ENCODE results near the gene TENM3.
A peak's percentile ranks its signal among the peaks of the same experiment; 100 is the strongest.

TENM3 gene

DNA sequence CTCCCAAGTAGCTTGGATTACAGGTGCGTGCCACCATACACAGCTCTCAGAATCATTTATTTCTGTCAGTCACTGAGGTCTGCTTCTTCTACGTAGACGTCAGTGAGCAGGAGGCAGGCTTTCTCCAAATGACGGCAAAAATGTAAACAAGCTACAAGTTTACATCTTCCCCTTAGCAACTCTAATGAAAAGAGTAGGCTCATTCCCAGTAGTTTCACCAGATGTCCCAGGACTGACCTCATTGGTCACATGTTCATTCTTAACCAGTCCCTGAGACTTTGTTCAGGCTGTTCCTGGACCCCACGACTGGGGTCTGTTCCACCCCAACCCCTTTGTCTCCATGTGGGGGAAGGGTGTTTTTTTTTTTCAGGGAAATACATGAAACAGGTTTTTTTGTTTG lies 67.1 kb downstream of the TENM3 start:
- Histone ChIP-seq H3K9me3 (ENCODE audit: control insufficient read depth in 2 of 2, low read length in 2 of 2) (peaks cover 3% of the 10 kb centered on the region in 2 donors), H3K4me3 (ENCODE audit: low read length in 2 of 2) (no peak overlapping the region), H3K4me1 (ENCODE audit: control insufficient read depth, insufficient read depth, low read length) (no peaks in the 10 kb centered on the region), H3K36me3 (ENCODE audit: control insufficient read depth in 2 of 2, insufficient read depth in 2 of 2, low read length in 2 of 2) (no peaks in the 10 kb centered on the region), H3K27ac (ENCODE audit: low read length) (no peak overlapping the region), H3K27me3 (ENCODE audit: control insufficient read depth in 1 of 2, insufficient read depth in 2 of 2, low read length in 2 of 2) (peaks cover 0 to 2% of the 10 kb centered on the region in 2 donors), H3K9ac (ENCODE audit: low read length in 2 of 2) (no peak overlapping the region)

DNA sequence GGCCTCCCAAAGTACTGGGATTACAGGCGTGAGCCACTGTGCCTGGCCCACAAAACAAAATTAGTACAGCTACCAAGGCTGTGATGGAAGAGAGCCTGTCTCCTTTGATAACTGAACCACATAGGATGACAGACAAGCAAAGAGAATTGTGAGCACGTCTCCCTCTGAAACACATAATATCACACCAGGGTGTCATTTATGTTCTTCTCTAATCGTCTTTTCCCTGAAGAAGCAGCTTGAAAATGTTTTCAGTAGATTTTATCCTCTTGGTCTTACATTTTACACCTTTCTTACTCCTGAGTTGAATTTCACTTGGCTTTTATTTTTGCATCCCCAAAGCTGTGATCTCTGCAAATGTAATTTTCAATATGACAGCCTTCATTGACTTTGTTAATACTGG lies 67.8 kb downstream of the TENM3 start:
- peaks cover 3% of the 10 kb centered on the region in 2 donors for H3K9me3 ChIP-seq (ENCODE audit: control insufficient read depth in 2 of 2, low read length in 2 of 2)
- H3K4me3 ChIP-seq (ENCODE audit: low read length in 2 of 2), result no peak overlapping the region
- H3K9ac ChIP-seq (ENCODE audit: low read length in 2 of 2), result no peak overlapping the region
- no peaks in the 10 kb centered on the region for H3K4me1 ChIP-seq (ENCODE audit: control insufficient read depth, insufficient read depth, low read length)
- H3K27ac ChIP-seq (ENCODE audit: low read length), result no peak overlapping the region
- no peaks in the 10 kb centered on the region for H3K36me3 ChIP-seq (ENCODE audit: control insufficient read depth in 2 of 2, insufficient read depth in 2 of 2, low read length in 2 of 2)
- peaks cover 0 to 2% of the 10 kb centered on the region in 2 donors for H3K27me3 ChIP-seq (ENCODE audit: control insufficient read depth in 1 of 2, insufficient read depth in 2 of 2, low read length in 2 of 2)

DNA sequence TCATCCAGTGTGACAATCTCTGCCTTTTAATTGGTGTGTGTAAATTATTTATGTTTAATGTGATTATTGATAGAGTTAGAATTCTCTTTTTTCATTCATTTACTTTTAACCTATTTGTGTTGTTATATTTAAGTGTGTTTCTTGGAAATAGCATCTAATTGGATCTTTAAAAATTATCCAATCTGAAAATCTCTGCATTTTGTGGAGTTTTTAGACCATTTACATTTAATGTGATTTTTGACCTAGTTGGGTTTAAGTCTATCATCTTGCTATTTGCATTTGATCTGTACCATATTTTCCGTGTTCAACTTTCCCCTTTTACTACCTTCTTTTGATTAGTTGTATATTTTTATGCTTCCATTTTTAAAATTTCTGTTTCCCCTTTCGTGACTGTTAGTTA lies 71.3 kb downstream of the TENM3 start:
- Histone ChIP-seq H3K27me3 (ENCODE audit: control insufficient read depth in 1 of 2, insufficient read depth in 2 of 2, low read length in 2 of 2) (no peaks in the 10 kb centered on the region), H3K27ac (ENCODE audit: low read length) (no peak overlapping the region), H3K9me3 (ENCODE audit: control insufficient read depth in 2 of 2, low read length in 2 of 2) (peaks cover 3% of the 10 kb centered on the region in 2 donors), H3K9ac (ENCODE audit: low read length in 2 of 2) (no peak overlapping the region), H3K4me3 (ENCODE audit: low read length in 2 of 2) (no peak overlapping the region), H3K4me1 (ENCODE audit: control insufficient read depth, insufficient read depth, low read length) (no peaks in the 10 kb centered on the region), H3K36me3 (ENCODE audit: control insufficient read depth in 2 of 2, insufficient read depth in 2 of 2, low read length in 2 of 2) (no peaks in the 10 kb centered on the region)

GRCh38 chr4:182318256-182318655 lies 75.1 kb downstream of the TENM3 start:
- no peak overlapping the region for H3K4me3 ChIP-seq (ENCODE audit: low read length in 2 of 2)

GRCh38 chr4:182320092-182320491 lies 76.9 kb downstream of the TENM3 start:
- H3K36me3 ChIP-seq (ENCODE audit: control insufficient read depth in 2 of 2, insufficient read depth in 2 of 2, low read length in 2 of 2), result no peaks in the 10 kb centered on the region
- H3K4me1 ChIP-seq (ENCODE audit: control insufficient read depth, insufficient read depth, low read length), result no peaks in the 10 kb centered on the region
- no peak overlapping the region for H3K4me3 ChIP-seq (ENCODE audit: low read length in 2 of 2)
- H3K27me3 ChIP-seq (ENCODE audit: control insufficient read depth in 1 of 2, insufficient read depth in 2 of 2, low read length in 2 of 2), result no peaks in the 10 kb centered on the region
- no peak overlapping the region for H3K9ac ChIP-seq (ENCODE audit: low read length in 2 of 2)
- H3K9me3 ChIP-seq (ENCODE audit: control insufficient read depth in 2 of 2, low read length in 2 of 2), result no peaks in the 10 kb centered on the region
- no peak overlapping the region for H3K27ac ChIP-seq (ENCODE audit: low read length)

More at GRCh38 chr4:182318256-182318655, 75.1 kb downstream of the TENM3 start:
- no peaks in the 10 kb centered on the region for H3K4me1 ChIP-seq (ENCODE audit: control insufficient read depth, insufficient read depth, low read length)
- H3K9me3 ChIP-seq (ENCODE audit: control insufficient read depth in 2 of 2, low read length in 2 of 2), result peaks cover 3% of the 10 kb centered on the region in 2 donors
- no peak overlapping the region for H3K9ac ChIP-seq (ENCODE audit: low read length in 2 of 2)
- no peaks in the 10 kb centered on the region for H3K36me3 ChIP-seq (ENCODE audit: control insufficient read depth in 2 of 2, insufficient read depth in 2 of 2, low read length in 2 of 2)
- no peaks in the 10 kb centered on the region for H3K27me3 ChIP-seq (ENCODE audit: control insufficient read depth in 1 of 2, insufficient read depth in 2 of 2, low read length in 2 of 2)
- H3K27ac ChIP-seq (ENCODE audit: low read length), result no peak overlapping the region

DNA sequence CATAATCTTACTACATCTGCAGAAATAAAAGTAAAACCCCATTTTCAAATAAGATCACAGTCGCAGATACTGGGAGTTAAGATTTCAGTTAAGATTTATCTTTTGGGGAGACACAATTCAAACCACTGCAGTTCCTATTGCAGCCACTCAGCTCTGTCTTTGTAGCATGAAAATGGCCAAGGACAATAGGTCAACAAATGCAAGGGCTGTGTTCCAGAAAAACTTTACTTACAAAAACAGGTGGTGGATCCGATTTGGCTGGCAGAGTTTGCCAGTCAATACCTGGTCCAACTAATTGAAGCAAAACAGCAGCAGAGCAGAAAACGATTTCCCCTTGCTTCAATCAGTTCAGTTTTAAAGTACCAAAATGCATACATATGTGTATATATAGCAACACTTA lies 77.4 kb downstream of the TENM3 start:
- Histone ChIP-seq H3K27ac (ENCODE audit: low read length) (no peak overlapping the region), H3K9me3 (ENCODE audit: control insufficient read depth in 2 of 2, low read length in 2 of 2) (no peaks in the 10 kb centered on the region), H3K4me3 (ENCODE audit: low read length in 2 of 2) (no peak overlapping the region), H3K27me3 (ENCODE audit: control insufficient read depth in 1 of 2, insufficient read depth in 2 of 2, low read length in 2 of 2) (no peaks in the 10 kb centered on the region), H3K36me3 (ENCODE audit: control insufficient read depth in 2 of 2, insufficient read depth in 2 of 2, low read length in 2 of 2) (no peaks in the 10 kb centered on the region), H3K4me1 (ENCODE audit: control insufficient read depth, insufficient read depth, low read length) (no peaks in the 10 kb centered on the region), H3K9ac (ENCODE audit: low read length in 2 of 2) (no peak overlapping the region)

DNA sequence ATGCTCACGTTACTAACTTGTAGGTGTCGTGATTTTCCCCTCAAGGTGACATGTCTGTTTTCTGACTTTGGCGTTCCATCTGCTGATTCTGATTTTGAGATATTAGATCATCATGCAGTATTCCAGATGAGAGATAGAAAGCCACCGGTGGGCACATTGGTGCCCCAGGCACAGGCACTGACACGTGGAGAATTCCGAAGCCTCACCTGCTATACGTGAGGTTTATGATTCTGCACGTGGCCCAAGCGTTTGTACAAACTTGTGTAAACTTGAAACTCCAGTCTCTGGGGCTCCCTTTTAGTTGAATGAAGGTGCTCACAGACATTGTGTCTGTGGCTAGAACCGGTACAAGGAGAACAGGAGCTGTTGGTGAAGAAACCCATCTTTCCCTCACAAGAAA lies 81.1 kb downstream of the TENM3 start:
- H3K9ac ChIP-seq (ENCODE audit: low read length in 2 of 2), result no peak overlapping the region

GRCh38 chr4:182325397-182325796 lies 82.2 kb downstream of the TENM3 start:
- Histone ChIP-seq H3K27ac (ENCODE audit: low read length) (no peak overlapping the region), H3K27me3 (ENCODE audit: control insufficient read depth in 1 of 2, insufficient read depth in 2 of 2, low read length in 2 of 2) (peaks cover 0 to 2% of the 10 kb centered on the region in 2 donors), H3K9ac (ENCODE audit: low read length in 2 of 2) (no peak overlapping the region), H3K4me1 (ENCODE audit: control insufficient read depth, insufficient read depth, low read length) (no peaks in the 10 kb centered on the region), H3K36me3 (ENCODE audit: control insufficient read depth in 2 of 2, insufficient read depth in 2 of 2, low read length in 2 of 2) (no peaks in the 10 kb centered on the region), H3K9me3 (ENCODE audit: control insufficient read depth in 2 of 2, low read length in 2 of 2) (no peaks in the 10 kb centered on the region), H3K4me3 (ENCODE audit: low read length in 2 of 2) (no peak overlapping the region)

More for the DNA sequence above, 81.1 kb downstream of the TENM3 start:
- H3K9me3 ChIP-seq (ENCODE audit: control insufficient read depth in 2 of 2, low read length in 2 of 2), result no peaks in the 10 kb centered on the region
- peaks cover 0 to 2% of the 10 kb centered on the region in 2 donors for H3K27me3 ChIP-seq (ENCODE audit: control insufficient read depth in 1 of 2, insufficient read depth in 2 of 2, low read length in 2 of 2)
- no peaks in the 10 kb centered on the region for H3K4me1 ChIP-seq (ENCODE audit: control insufficient read depth, insufficient read depth, low read length)
- H3K27ac ChIP-seq (ENCODE audit: low read length), result no peak overlapping the region
- no peak overlapping the region for H3K4me3 ChIP-seq (ENCODE audit: low read length in 2 of 2)
- H3K36me3 ChIP-seq (ENCODE audit: control insufficient read depth in 2 of 2, insufficient read depth in 2 of 2, low read length in 2 of 2), result no peaks in the 10 kb centered on the region

GRCh38 chr4:182325848-182326255 lies 82.7 kb downstream of the TENM3 start:
- Histone ChIP-seq H3K4me1 (ENCODE audit: control insufficient read depth, insufficient read depth, low read length) (no peaks in the 10 kb centered on the region), H3K4me3 (ENCODE audit: low read length in 2 of 2) (peak overlapping the region in 1 of 2 donors; percentile 40), H3K9ac (ENCODE audit: low read length in 2 of 2) (no peak overlapping the region), H3K27ac (ENCODE audit: low read length) (no peak overlapping the region), H3K9me3 (ENCODE audit: control insufficient read depth in 2 of 2, low read length in 2 of 2) (no peaks in the 10 kb centered on the region), H3K27me3 (ENCODE audit: control insufficient read depth in 1 of 2, insufficient read depth in 2 of 2, low read length in 2 of 2) (peaks cover 0 to 2% of the 10 kb centered on the region in 2 donors), H3K36me3 (ENCODE audit: control insufficient read depth in 2 of 2, insufficient read depth in 2 of 2, low read length in 2 of 2) (no peaks in the 10 kb centered on the region)

GRCh38 chr4:182328505-182328904 lies 85.3 kb downstream of the TENM3 start:
- Histone ChIP-seq H3K9ac (ENCODE audit: low read length in 2 of 2) (no peak overlapping the region), H3K9me3 (ENCODE audit: control insufficient read depth in 2 of 2, low read length in 2 of 2) (no peaks in the 10 kb centered on the region), H3K27ac (ENCODE audit: low read length) (no peak overlapping the region), H3K4me1 (ENCODE audit: control insufficient read depth, insufficient read depth, low read length) (no peaks in the 10 kb centered on the region), H3K27me3 (ENCODE audit: control insufficient read depth in 1 of 2, insufficient read depth in 2 of 2, low read length in 2 of 2) (peaks cover 0 to 2% of the 10 kb centered on the region in 2 donors), H3K4me3 (ENCODE audit: low read length in 2 of 2) (no peak overlapping the region), H3K36me3 (ENCODE audit: control insufficient read depth in 2 of 2, insufficient read depth in 2 of 2, low read length in 2 of 2) (no peaks in the 10 kb centered on the region)

GRCh38 chr4:182337366-182337765 lies 94.2 kb downstream of the TENM3 start:
- no peaks in the 10 kb centered on the region for H3K4me1 ChIP-seq (ENCODE audit: control insufficient read depth, insufficient read depth, low read length)
- H3K9me3 ChIP-seq (ENCODE audit: control insufficient read depth in 2 of 2, low read length in 2 of 2), result no peaks in the 10 kb centered on the region
- no peak overlapping the region for H3K4me3 ChIP-seq (ENCODE audit: low read length in 2 of 2)
- H3K36me3 ChIP-seq (ENCODE audit: control insufficient read depth in 2 of 2, insufficient read depth in 2 of 2, low read length in 2 of 2), result no peaks in the 10 kb centered on the region
- H3K27ac ChIP-seq (ENCODE audit: low read length), result no peak overlapping the region
- H3K27me3 ChIP-seq (ENCODE audit: control insufficient read depth in 1 of 2, insufficient read depth in 2 of 2, low read length in 2 of 2), result no peaks in the 10 kb centered on the region
- no peak overlapping the region for H3K9ac ChIP-seq (ENCODE audit: low read length in 2 of 2)
